Activated CD4-positive, CD25-positive, alpha-beta regulatory T cell (primary cell): ENCODE measurements around the gene NOC4L.

Experiments used
- DNase-seq, 4 experiments: peaks; one replicate each; lab custom pipeline; 2025; lab: John Stamatoyannopoulos, UW

The NOC4L gene

DNA sequence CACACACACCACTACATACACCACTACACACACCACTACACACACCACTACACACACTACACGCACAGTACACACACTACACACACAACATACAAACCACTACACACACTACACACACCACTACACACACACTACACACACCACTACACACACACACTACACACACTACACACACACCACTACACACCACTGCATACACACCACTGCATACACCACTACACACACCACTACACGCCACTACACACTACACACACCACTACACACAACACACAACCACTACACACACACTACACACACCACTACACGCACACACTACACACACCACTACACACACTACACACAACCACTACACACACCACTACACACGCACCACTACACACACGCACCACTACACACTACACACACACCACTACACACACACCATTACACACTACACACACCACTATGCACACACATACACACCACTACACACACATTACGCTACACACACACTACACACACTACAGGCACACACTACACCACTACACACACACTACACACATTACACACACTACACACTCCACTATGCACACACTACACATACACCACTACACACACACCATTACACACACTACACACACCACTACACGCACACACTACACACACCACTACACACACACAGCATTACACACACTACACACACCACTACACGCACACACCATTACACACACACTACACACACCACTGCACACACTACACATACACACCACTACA, 12.5 kb downstream of the NOC4L start:
- DNase-seq = no peak

DNA sequence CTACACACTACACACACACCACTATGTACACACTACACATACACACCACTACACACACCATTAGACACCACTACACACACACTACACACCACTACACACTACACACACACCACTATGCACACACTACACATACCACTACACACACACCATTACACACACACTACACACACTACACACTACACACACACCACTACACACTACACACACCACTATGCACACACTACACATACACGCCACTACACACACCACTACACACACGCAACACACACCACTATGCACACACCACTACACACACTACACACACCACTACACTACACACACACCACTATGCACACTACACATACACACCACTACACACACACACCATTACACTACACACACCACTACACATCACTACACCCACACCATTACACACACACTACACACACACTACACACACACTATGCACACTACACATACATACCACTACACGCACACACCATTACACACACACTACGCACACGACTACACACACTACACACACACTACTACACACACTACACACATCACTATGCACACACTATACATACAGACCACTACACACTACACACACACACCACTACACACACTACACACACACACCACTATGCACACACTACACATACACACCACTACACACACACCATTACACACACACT, 13.6 kb downstream of the NOC4L start:
- DNase-seq = no peak

GRCh38 chr12:132158677-132159554, 14.7 kb downstream of the NOC4L start:
- DNase-seq = no peak

DNA sequence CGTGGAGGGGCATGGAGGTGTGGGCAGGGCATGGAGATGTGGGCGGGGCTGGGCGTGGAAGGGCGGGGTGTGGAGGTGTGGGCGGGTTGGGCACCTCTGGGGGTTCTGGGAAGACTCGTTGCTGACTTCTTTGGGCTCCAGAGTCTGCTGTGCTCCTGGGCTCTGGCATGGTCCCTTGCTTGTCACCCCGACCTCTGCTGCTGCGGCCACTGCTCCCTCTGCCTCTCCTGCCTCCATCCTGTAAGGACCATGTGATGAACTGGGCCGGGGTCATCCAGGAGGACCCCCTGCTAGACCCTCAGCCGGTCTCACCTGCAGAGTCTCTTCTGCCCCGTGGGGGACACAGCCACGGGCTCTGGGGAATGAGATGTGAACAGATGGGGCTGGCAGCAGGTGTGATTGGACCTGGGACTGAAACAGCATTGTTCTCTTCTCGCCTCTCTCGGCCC, 15.3 kb downstream of the NOC4L start:
- no peak for DNase-seq

- no peak for DNase-seq
These were observed 15.8 kb downstream of the NOC4L start for GRCh38 chr12:132160016-132160415.

DNA sequence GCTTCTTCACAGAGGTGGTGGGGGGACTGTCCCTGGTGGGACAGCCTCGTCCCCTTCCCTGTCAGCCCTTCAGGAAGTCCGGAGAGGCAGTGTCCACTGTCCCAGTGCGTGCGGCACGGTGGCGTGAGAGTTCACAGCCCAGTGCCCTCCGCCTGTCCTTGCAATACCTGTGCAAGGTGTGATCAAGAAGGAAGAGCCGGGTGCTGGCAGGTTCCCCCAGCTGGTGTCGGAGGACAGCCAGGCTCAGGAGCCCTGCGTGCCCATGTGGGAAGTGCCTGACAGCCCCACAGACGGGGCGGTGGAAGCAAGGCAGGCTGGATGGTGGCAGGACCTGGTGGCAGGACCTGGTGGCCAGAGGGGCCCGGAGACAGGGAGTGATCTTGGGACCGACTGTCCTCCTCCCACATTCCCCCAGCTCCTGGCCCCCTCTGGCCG, 16.4 kb downstream of the NOC4L start:
- no peak for DNase-seq

GRCh38 chr12:132161036-132161781, 17.0 kb downstream of the NOC4L start:
- no peak for DNase-seq

- no peak for DNase-seq
These were observed 17.7 kb downstream of the NOC4L start for GRCh38 chr12:132161796-132162507.

DNA sequence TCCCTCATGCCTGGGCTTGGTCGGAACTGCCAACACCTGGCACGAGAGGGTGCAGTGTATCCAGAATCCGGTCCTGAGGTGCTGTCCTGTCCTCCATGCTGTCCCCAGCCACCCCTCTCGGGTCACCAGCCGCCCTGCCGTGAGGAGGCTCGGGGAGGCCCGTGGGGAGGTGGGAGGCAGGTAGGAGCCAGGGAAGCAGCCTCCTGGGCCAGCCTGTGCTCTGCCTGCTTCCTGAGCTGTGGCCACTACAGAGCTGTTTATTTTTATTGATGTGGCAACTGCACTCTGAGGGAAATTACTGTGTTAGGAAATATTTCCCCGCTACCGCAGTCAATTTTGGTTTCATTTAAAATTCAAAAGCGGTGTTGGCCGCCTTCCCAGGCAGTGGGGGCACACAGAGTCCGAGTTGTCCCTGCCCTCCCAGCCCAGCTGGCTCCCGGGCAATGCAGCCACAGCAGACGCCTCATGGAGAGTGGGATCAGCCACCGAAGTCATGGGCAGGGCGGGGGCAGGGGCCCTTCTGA, 18.3 kb downstream of the NOC4L start:
- no peak for DNase-seq

- DNase-seq = no peak
These were observed 19.0 kb downstream of the NOC4L start for GRCh38 chr12:132163041-132163910.

- DNase-seq = no peak
These were observed 19.6 kb downstream of the NOC4L start for GRCh38 chr12:132163911-132164288.

GRCh38 chr12:132164426-132164825, 20.2 kb downstream of the NOC4L start:
- DNase-seq = no peak

- DNase-seq = no peak
These were observed 21.3 kb downstream of the NOC4L start for GRCh38 chr12:132165584-132165983.

- DNase-seq = no peak
These were observed 21.8 kb downstream of the NOC4L start for GRCh38 chr12:132166093-132166492.

DNA sequence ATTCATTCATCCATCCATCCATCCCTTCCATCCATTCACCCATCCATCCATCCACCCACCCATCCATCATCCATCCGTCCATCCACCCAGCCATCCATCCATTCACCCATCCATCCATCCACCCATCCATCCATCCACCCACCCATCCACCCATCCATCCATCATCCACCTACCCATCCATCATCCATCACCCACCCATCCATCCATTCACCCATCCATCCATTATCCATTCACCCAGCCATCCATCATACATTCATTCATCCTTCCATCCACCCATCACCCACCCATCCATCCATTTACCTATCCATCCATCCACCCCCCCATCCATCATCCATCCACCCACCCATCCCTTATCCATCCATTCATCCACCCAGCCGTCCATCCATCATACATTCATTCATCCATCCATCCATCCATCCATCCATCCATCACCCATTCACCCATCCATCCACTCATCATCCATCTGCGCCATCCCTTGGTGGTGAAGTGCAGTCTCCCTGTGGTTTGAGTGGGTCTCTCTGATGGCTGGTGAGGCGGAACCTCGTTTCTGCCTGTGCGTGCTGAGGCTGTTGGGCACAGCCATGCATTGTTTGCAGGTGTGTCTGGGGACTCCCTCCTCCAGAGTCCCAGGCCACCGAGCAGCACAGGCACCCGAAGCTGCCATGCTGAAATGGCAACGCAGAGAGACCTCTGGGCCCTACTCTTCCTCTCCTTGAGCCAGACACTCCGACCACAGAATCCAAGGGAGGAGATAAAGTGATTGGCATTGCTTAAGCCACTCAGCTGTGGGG, 22.7 kb downstream of the NOC4L start:
- DNase-seq = no peak

GRCh38 chr12:132167611-132168310, 23.5 kb downstream of the NOC4L start:
- no peak for DNase-seq

DNA sequence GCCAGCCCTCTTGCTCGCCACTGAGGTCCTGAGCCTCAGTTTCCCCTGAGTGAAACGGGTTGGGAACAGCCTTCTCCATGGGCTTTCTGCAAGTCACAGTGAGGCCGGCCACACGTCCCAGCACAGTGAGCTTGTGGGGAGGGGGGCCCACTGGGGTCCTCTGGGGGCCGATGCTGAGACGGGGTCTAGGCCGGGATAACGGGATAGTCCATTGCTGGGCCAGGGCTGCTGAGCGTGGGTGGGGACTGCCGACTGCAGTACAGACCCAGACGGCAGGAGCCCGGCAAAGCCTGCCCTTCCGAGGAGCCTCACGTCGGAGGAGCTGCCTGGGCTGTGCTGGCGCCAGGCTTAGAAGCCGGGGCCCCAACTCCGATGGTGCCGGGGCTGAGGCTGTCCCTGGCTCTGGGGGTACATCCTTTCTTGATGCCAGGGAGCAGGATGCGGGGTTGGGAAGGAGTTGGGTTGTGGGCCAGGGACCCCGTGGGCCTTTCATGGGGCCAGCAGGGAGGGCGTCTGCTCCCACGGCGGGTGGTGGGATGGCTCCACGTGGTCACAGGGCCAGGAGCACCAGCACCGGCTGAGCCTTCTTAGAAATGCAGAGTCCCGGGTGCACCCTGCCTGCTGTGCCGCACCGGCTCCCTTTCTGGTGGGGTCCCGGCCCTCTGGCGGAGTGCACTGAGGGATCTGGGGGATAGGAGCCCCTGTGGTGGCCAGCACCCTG, 24.2 kb downstream of the NOC4L start:
- no peak for DNase-seq

DNA sequence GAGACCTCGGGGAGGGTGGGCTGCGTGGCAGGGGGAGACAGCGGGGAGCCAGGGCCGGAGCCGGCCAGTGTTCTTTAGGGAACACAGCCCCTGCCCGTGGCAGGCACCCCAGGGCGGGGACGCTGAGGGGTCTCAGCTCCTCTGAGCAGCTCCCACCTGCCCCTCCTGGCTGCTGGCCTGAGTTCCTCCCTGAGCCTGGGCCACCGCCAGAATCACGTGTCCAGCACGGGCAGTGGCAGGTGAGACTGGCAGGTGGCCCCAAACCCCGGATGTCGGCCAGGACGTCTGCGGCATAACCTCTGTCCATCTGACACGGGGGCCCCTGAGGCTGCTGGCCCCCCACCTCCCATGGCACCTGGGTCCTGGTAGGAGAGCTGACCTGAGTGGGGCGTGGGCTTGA, 25.1 kb downstream of the NOC4L start:
- no peak for DNase-seq
